DND-41 (cell line): ENCODE results near the gene EMC8.

ENCODE experiments used
- ATAC-seq: fragments of 200-7000 bp; cut with Tn5 transposase; 3 replicates; pipeline ENCODE4 v1.9.1; 2021; ENCODE audit warnings: low read depth; ENCODE audit not compliant: insufficient read depth
- DNase-seq: peaks from one replicate; pipeline ENCODE4 v3.0.0-alpha.2; 2020
- H2AFZ ChIP-seq: 2 replicates; pipeline ENCODE4 v1.6.0; 2012; ENCODE audit warnings: low read depth, low read length
- H3K27ac ChIP-seq: 2 replicates; pipeline ENCODE4 v1.5.1; 2012; ENCODE audit warnings: low read length, inconsistent platforms
- H3K27me3 ChIP-seq: fragments of 200-600 bp; sonication (generic); 2 replicates; pipeline ENCODE4 v1.6.0; 2012; ENCODE audit warnings: low read length, mild to moderate bottlenecking, inconsistent platforms; ENCODE audit not compliant: insufficient read depth, poor library complexity
- H3K36me3 ChIP-seq: 2 replicates; pipeline ENCODE4 v1.5.1; 2012; ENCODE audit warnings: low read length, inconsistent platforms; ENCODE audit not compliant: insufficient read depth
- H3K4me1 ChIP-seq: 2 replicates; pipeline ENCODE4 v1.5.1; 2012; ENCODE audit warnings: mild to moderate bottlenecking, low read length; ENCODE audit not compliant: insufficient read depth
- H3K4me2 ChIP-seq: 2 replicates; pipeline ENCODE4 v1.6.0; 2012; ENCODE audit warnings: mild to moderate bottlenecking, moderate library complexity, low read length, inconsistent platforms; ENCODE audit not compliant: insufficient read depth
- H3K4me3 ChIP-seq, 2 experiments: fragments of 200-600 bp in 1 of 2; shearing (Covaris generic) in 1 of 2; 2 replicates each; pipeline ENCODE4 v1.5.1; 2012 to 2016; ENCODE audit warnings: inconsistent platforms in 2 of 2, low read length in 2 of 2, mild to moderate bottlenecking in 2 of 2, low read depth in 1 of 2, moderate library complexity in 1 of 2
- H3K79me2 ChIP-seq: 2 replicates; pipeline ENCODE4 v1.6.0; 2012; ENCODE audit warnings: low read length, inconsistent platforms; ENCODE audit not compliant: insufficient read depth
- H3K9ac ChIP-seq: 2 replicates; pipeline ENCODE4 v1.6.0; 2012; ENCODE audit warnings: low read depth, mild to moderate bottlenecking, inconsistent platforms, low read length, moderate library complexity
- H3K9me3 ChIP-seq: 2 replicates; pipeline ENCODE4 v1.5.1; 2012; ENCODE audit warnings: low read length, moderate library complexity, mild to moderate bottlenecking, inconsistent platforms; ENCODE audit not compliant: insufficient read depth, severe bottlenecking
- H4K20me1 ChIP-seq: 2 replicates; pipeline ENCODE4 v1.6.0; 2012; ENCODE audit warnings: low read length; ENCODE audit not compliant: insufficient read depth
- CTCF ChIP-seq: IDR thresholded peaks from 2 replicates; pipeline ENCODE4 v1.5.1; 2012; ENCODE audit warnings: borderline replicate concordance, low read length, moderate library complexity, mild to moderate bottlenecking; ENCODE audit not compliant: poor library complexity, severe bottlenecking; ENCODE audit errors: extremely low read depth
- EZH2 ChIP-seq: IDR thresholded peaks from 3 replicates; pipeline ENCODE4 v1.6.1; 2012; ENCODE audit warnings: borderline replicate concordance, low read depth, mild to moderate bottlenecking, moderate library complexity, low read length, inconsistent platforms; ENCODE audit not compliant: severe bottlenecking

EMC8 gene

DNA sequence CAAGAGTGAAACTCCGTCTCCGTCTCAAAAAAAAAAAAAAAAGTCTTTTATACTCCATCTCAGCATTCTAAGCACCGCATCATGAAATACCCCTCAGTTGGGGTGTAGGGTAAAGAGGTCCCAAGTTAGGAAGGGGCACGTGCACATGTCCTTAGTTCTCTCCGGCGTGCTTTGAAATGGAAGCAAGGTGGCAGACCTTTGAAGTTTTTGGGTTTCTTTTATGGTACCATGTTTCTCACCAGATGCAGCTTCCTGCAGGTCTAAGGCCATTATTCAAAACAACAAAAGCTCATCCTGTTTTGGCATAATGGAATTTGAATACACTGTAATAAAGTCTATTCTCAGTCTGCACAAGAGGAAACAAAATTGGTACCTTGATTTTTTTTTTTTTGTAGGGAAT lies 9.6 kb downstream of the EMC8 start:
- H3K36me3 ChIP-seq, result peaks cover 82% of the 10 kb centered on the region
- H3K9me3 ChIP-seq, result no peaks in the 10 kb centered on the region
- H3K4me3 ChIP-seq, result no peak overlapping the region
- TF ChIP-seq EZH2 (no peak), CTCF (no peak)
- H3K4me2 ChIP-seq, result no peak overlapping the region
- peaks cover 66% of the 10 kb centered on the region for H4K20me1 ChIP-seq
- ATAC-seq, result no peak
- DNase-seq, result no peak
- H2AFZ ChIP-seq, result no peak overlapping the region
- H3K79me2 ChIP-seq, result peaks cover 84% of the 10 kb centered on the region
- H3K27me3 ChIP-seq, result no peaks in the 10 kb centered on the region
- no peak overlapping the region for H3K27ac ChIP-seq
- no peaks in the 10 kb centered on the region; the same call in 1 of the 2 replicates for H3K4me1 ChIP-seq
- H3K9ac ChIP-seq, result no peak overlapping the region

- TF ChIP-seq CTCF (no peak), EZH2 (no peak)
- H3K4me3 ChIP-seq, result no peak overlapping the region
- H3K36me3 ChIP-seq, result peaks cover 78% of the 10 kb centered on the region
- no peaks in the 10 kb centered on the region for H3K4me1 ChIP-seq
- ATAC-seq (no peak), DNase-seq (no peak)
- H3K9ac ChIP-seq, result no peak overlapping the region
- H2AFZ ChIP-seq, result no peak overlapping the region
- H3K27me3 ChIP-seq, result no peaks in the 10 kb centered on the region
- H4K20me1 ChIP-seq, result peaks cover 63% of the 10 kb centered on the region
- H3K27ac ChIP-seq, result no peak overlapping the region
- H3K9me3 ChIP-seq, result no peaks in the 10 kb centered on the region
- peaks cover 78% of the 10 kb centered on the region for H3K79me2 ChIP-seq
- H3K4me2 ChIP-seq, result no peak overlapping the region
Measured at GRCh38 chr16:85788819-85789218, 10.5 kb downstream of the EMC8 start.

- TF ChIP-seq EZH2, result no peak
- TF ChIP-seq CTCF, result no peak
- ATAC-seq (no peak), DNase-seq (no peak)
- Histone ChIP-seq H3K4me1 (no peaks in the 10 kb centered on the region), H3K27ac (no peak overlapping the region), H3K36me3 (peaks cover 80% of the 10 kb centered on the region), H3K27me3 (no peaks in the 10 kb centered on the region), H3K4me3 (no peak overlapping the region), H3K9ac (no peak overlapping the region), H4K20me1 (peaks cover 66% of the 10 kb centered on the region), H3K79me2 (peaks cover 56% of the 10 kb centered on the region), H3K4me2 (no peak overlapping the region), H2AFZ (no peak overlapping the region), H3K9me3 (no peaks in the 10 kb centered on the region)
Measured at GRCh38 chr16:85785927-85786326, 13.4 kb downstream of the EMC8 start.

DNA sequence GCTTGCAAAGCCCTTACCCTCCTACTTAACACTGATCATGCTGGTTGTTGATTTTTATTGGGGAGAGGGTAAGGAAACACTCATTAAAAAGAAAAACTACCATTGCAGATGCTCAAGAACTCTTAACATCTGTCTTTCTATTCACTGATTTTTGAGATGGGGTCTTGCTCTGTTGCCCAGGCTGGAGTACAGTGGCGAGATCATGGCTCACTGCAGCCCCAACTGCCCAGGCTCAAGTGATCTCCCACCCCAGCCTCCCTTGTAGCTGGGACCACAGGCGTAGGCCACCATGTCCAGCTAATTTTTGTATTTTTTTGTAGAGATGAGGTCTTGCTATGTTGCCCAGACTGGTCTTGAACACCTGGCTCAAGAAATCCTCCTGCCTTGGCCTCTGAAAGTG lies 14.5 kb downstream of the EMC8 start:
- H3K27me3 ChIP-seq, result no peaks in the 10 kb centered on the region
- peaks cover 45% of the 10 kb centered on the region for H3K79me2 ChIP-seq
- H3K4me1 ChIP-seq, result no peaks in the 10 kb centered on the region
- no peak for TF ChIP-seq EZH2
- no peak for TF ChIP-seq CTCF
- no peak overlapping the region for H3K27ac ChIP-seq
- H3K9ac ChIP-seq, result no peak overlapping the region
- ATAC-seq (no peak), DNase-seq (no peak)
- H2AFZ ChIP-seq, result no peak overlapping the region
- H3K4me2 ChIP-seq, result no peak overlapping the region
- H3K36me3 ChIP-seq, result peaks cover 85% of the 10 kb centered on the region
- peaks cover 61% of the 10 kb centered on the region for H4K20me1 ChIP-seq
- H3K9me3 ChIP-seq, result no peaks in the 10 kb centered on the region
- H3K4me3 ChIP-seq, result no peak overlapping the region
